OCI-LY7 (cell line): ENCODE results near the gene USP32. TPM values are rescaled to one million over a fixed set of nuclear protein-coding genes. Genes with fewer than 3 reads are reported as not detected.

Source experiments
- BruUV-seq: library from RNA; stranded (reverse); fragments of 400-500 nt; replicated peaks from 2 replicates; lab custom pipeline; 2021; lab: Mats Ljungman, UMichigan
- CTCF ChIA-PET: fragments of 300-600 bp; sonication (Branson Sonifier 250); formaldehyde crosslinking; loops from one replicate; lab custom pipeline; 2022; ENCODE audit warnings: antibody characterized with exemption; ENCODE audit not compliant: unreplicated experiment; lab: Charles Lee
- POLR2A ChIA-PET: fragments of 300-600 bp; sonication (Branson Sonifier 250); formaldehyde crosslinking; loops from one replicate; lab custom pipeline; 2022; ENCODE audit warnings: antibody characterized with exemption; lab: Charles Lee
- DNase-seq: peaks from one replicate; pipeline ENCODE4 v3.0.0-alpha.2; 2015; ENCODE audit warnings: low spot score
- H2AFZ ChIP-seq: fragments of 200-600 bp; sonication (generic), shearing (Covaris generic); 2 replicates; pipeline ENCODE4 v1.6.1; 2014; ENCODE audit warnings: mild to moderate bottlenecking, antibody characterized with exemption, low read length, moderate library complexity
- H3K27ac ChIP-seq: fragments of 200-600 bp; sonication (generic); 2 replicates; pipeline ENCODE4 v1.5.1; 2014; ENCODE audit warnings: mixed run types, low read depth, mild to moderate bottlenecking, moderate library complexity, low read length, inconsistent platforms; ENCODE audit not compliant: poor library complexity, severe bottlenecking
- H3K36me3 ChIP-seq: fragments of 200-600 bp; sonication (generic); 2 replicates; pipeline ENCODE4 v1.6.1; 2014; ENCODE audit warnings: mild to moderate bottlenecking, antibody characterized with exemption, low read length, moderate library complexity, mixed read lengths; ENCODE audit not compliant: insufficient read depth
- H3K4me1 ChIP-seq: fragments of 200-600 bp; sonication (generic); 2 replicates; pipeline ENCODE4 v1.5.1; 2014; ENCODE audit warnings: mild to moderate bottlenecking, low read length; ENCODE audit not compliant: insufficient read depth, poor library complexity, severe bottlenecking
- H3K4me2 ChIP-seq: fragments of 200-600 bp; sonication (generic); 2 replicates; pipeline ENCODE4 v1.6.1; 2014; ENCODE audit warnings: mild to moderate bottlenecking, low read length
- H3K4me3 ChIP-seq: fragments of 200-600 bp; sonication (generic); 2 replicates; pipeline ENCODE4 v1.5.1; 2014; ENCODE audit warnings: mild to moderate bottlenecking, low read depth, low read length; ENCODE audit not compliant: poor library complexity, severe bottlenecking
- H3K79me2 ChIP-seq: fragments of 200-600 bp; sonication (generic); 2 replicates; pipeline ENCODE4 v1.6.1; 2016; ENCODE audit warnings: low read depth, mild to moderate bottlenecking, low read length, moderate library complexity, mixed read lengths; ENCODE audit not compliant: insufficient read depth
- H3K9me2 ChIP-seq: fragments of 200-600 bp; sonication (generic); 2 replicates; pipeline ENCODE4 v1.6.1; 2016; ENCODE audit warnings: mild to moderate bottlenecking, low read length, mixed read lengths; ENCODE audit not compliant: insufficient read depth
- H3K9me3 ChIP-seq: fragments of 200-600 bp; sonication (generic); 2 replicates; pipeline ENCODE4 v1.6.1; 2014; ENCODE audit warnings: mild to moderate bottlenecking, mixed run types, low read length, mixed read lengths
- H4K20me1 ChIP-seq: fragments of 200-600 bp; sonication (generic); 2 replicates; pipeline ENCODE4 v1.6.1; 2014; ENCODE audit warnings: mild to moderate bottlenecking, antibody characterized with exemption, low read length, moderate library complexity, mixed read lengths; ENCODE audit not compliant: insufficient read depth
- EZH2phosphoT487 ChIP-seq: fragments of 200-600 bp; sonication (generic); IDR thresholded peaks from 2 replicates; pipeline ENCODE4 v1.6.1; 2018; ENCODE audit warnings: low read depth, borderline replicate concordance, mild to moderate bottlenecking, mixed run types, antibody characterized with exemption, low read length, moderate library complexity, mixed read lengths
- intact Hi-C: fragments of 100-400 bp; cut with micrococcal nuclease; formaldehyde crosslinking; loops from one replicate; pipeline ENCODE4 v1.10.0; 2022; ENCODE audit not compliant: unreplicated experiment
- total RNA-seq, 2 experiments: library from RNA; depleted of rRNA in 1 of 2; stranded (reverse); fragments of >200 nt in 1 of 2; shearing (Covaris generic) in 1 of 2; gene quantifications; 2 replicates each; pipeline ENCODE4 v1.2.3, GENCODE V29; 2014 to 2022
- TF ChIP-seq, protein P1 (sequence below): fragments of 200-600 bp; sonication (generic); conservative IDR thresholded peaks from 2 replicates; pipeline ENCODE4 v1.5.1; 2014; ENCODE audit warnings: mild to moderate bottlenecking, antibody characterized with exemption, low read length, moderate library complexity, mixed read lengths

Gene USP32
- total RNA-seq, 2 experiments from 2014 or later: 16.9 to 28.0 TPM

DNA sequence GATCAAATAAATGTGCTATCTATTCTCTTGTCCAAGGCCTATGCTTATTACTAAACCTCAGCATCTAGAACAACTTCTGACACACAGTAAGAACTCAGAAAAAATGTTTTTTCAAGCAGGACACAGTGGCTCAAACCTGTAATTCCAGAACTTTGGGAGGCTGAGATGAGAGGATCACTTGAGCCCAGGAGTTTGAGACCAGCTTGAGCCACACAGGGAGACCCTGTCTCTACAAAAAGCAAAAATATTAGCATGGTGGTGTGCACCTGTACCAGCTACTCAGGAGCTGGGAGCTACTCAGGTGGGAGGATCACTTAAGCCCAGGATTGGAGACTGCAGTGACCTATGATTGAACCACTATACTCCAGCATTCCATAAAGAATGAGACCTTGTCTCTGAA is 32.5 kb downstream of the USP32 start:
- ChIA-PET CTCF (no interaction called here), POLR2A (interaction anchor here (0.6 kb wide), 1 partner anchor 20 kb away, joined by 4 read pairs; no protein-coding TSS in a partner anchor)
- Histone ChIP-seq H3K9me2 (no peaks in the 10 kb centered on the region), H3K9me3 (no peaks in the 10 kb centered on the region), H3K27ac (no peak overlapping the region), H3K4me1 (no peaks in the 10 kb centered on the region), H3K79me2 (no peaks in the 10 kb centered on the region), H4K20me1 (no peaks in the 10 kb centered on the region), H2AFZ (no peak overlapping the region), H3K36me3 (no peaks in the 10 kb centered on the region), H3K4me3 (no peak overlapping the region), H3K4me2 (no peak overlapping the region)
- intact Hi-C loops: no loop called here
- DNase-seq: no peak
- no TSS peak for BruUV-seq
- TF ChIP-seq, protein P1, sequence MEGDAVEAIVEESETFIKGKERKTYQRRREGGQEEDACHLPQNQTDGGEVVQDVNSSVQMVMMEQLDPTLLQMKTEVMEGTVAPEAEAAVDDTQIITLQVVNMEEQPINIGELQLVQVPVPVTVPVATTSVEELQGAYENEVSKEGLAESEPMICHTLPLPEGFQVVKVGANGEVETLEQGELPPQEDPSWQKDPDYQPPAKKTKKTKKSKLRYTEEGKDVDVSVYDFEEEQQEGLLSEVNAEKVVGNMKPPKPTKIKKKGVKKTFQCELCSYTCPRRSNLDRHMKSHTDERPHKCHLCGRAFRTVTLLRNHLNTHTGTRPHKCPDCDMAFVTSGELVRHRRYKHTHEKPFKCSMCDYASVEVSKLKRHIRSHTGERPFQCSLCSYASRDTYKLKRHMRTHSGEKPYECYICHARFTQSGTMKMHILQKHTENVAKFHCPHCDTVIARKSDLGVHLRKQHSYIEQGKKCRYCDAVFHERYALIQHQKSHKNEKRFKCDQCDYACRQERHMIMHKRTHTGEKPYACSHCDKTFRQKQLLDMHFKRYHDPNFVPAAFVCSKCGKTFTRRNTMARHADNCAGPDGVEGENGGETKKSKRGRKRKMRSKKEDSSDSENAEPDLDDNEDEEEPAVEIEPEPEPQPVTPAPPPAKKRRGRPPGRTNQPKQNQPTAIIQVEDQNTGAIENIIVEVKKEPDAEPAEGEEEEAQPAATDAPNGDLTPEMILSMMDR: no peak
- no peak for TF ChIP-seq EZH2phosphoT487

DNA sequence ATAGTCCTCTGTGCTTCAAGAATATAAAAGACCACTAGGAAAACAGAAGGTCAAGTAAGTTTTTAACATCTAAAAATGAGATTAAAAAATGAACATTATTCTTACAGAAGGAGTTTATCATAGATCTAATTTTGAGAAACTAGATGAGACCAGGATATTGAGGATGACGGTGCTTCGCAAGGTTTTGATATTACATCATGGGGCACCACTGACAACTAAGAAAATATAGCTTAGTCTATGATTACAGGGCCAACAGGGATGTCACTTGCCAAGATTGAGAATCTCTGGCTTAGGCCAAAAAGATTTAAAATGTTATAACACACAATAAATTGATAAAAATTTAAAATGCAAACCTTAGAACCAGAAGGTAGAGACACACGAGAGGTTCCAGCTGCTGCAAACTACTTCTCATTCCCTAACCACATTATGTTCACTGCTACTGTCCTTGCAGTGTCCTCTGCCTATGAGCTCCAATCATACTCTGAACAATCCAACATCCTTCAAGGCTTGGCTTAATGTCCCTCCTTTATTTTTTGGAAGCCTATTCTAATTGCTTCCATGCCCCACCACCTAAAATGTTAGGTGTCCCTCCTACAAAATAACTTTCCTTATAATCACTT is 33.2 kb downstream of the USP32 start:
- Histone ChIP-seq H3K4me3 (no peak overlapping the region), H3K9me3 (no peaks in the 10 kb centered on the region), H3K27ac (no peak overlapping the region), H4K20me1 (no peaks in the 10 kb centered on the region), H3K9me2 (no peaks in the 10 kb centered on the region), H3K4me2 (no peak overlapping the region), H3K79me2 (no peaks in the 10 kb centered on the region), H3K4me1 (no peaks in the 10 kb centered on the region), H2AFZ (no peak overlapping the region), H3K36me3 (no peaks in the 10 kb centered on the region)
- no peak for TF ChIP-seq EZH2phosphoT487
- TF ChIP-seq, protein P1: no peak
- CTCF ChIA-PET: no interaction called here
- intact Hi-C loops: no loop called here
- no peak for DNase-seq
- POLR2A ChIA-PET: interaction anchor here (0.6 kb wide), 1 partner anchor 19 kb away, joined by 4 read pairs; no protein-coding TSS in a partner anchor
- no TSS peak for BruUV-seq

DNA sequence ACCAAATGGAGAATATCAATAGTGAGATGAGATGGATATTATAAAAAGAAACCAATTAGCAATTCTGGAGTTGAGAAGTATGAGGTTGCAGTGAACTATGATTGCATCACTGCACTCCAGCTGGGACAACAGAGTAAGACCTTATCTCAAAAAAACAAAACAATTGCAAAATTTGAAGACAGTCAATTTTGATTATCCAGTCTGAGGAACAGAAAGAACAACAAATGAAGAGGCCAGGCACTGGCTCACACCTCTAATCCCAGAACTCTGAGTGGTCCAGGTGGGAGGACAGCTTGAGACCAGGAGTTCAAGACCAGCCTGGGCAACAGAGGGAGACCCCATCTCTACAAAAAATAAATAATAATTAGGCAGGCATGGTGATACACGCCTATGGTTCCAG is 35.0 kb downstream of the USP32 start:
- Histone ChIP-seq H3K9me3 (no peaks in the 10 kb centered on the region), H3K9me2 (no peaks in the 10 kb centered on the region), H3K79me2 (no peaks in the 10 kb centered on the region), H3K36me3 (no peaks in the 10 kb centered on the region), H2AFZ (no peak overlapping the region), H4K20me1 (no peaks in the 10 kb centered on the region), H3K4me1 (no peaks in the 10 kb centered on the region), H3K4me2 (no peak overlapping the region), H3K4me3 (no peak overlapping the region), H3K27ac (no peak overlapping the region)
- ChIA-PET CTCF (no interaction called here), POLR2A (interaction anchor here (0.6 kb wide), 1 partner anchor 16 kb away, joined by 3 read pairs; no protein-coding TSS in a partner anchor)
- BruUV-seq: no TSS peak
- intact Hi-C loops: no loop called here
- no peak for TF ChIP-seq EZH2phosphoT487
- TF ChIP-seq, protein P1: no peak
- DNase-seq: no peak
